Measurements from ENCODE around the gene MYO7A.

Gene MYO7A

DNA sequence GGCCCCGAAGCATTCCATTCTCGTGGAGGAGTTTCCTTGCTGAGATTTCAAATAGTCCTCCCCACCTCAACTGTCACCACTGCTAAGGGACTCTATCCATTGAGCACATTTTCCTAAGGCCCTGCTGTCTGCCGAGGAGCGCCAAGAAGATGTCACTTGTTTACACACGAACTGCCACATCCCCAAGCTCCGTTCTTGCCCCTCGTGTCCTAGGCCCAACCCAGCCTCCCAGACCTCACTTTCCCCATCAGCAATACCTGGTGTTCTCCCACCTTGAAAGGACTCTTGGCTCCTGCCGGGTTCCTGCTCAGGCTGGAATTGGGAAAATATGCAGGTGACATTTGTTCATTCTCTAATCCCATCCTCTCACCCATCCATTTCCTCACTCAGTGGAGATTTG lies 4.0 kb upstream of the MYO7A start:
- H2BK12ac ChIP-seq (ENCODE audit: low read length in 2 of 2), result no peak overlapping the region
- peaks cover 49 to 60% of the 10 kb centered on the region in 2 experiments for H3K36me3 ChIP-seq (ENCODE audit: control insufficient read depth in 1 of 2, insufficient read depth in 2 of 2, low read depth in 1 of 2, low read length in 2 of 2)
- H3K79me1 ChIP-seq (replicated peaks; ENCODE audit: low read length, poor library complexity, severe bottlenecking), result no peaks in the 10 kb centered on the region
- H2AK5ac ChIP-seq (ENCODE audit: low read length, severe bottlenecking), result no peak overlapping the region
- H2BK5ac ChIP-seq (ENCODE audit: low read depth, low read length, poor library complexity, severe bottlenecking), result no peak overlapping the region
- H4K8ac ChIP-seq (ENCODE audit: low read length), result no peak overlapping the region
- WGBS, result 91% methylated on average over 8 of the region's 8 CpGs
- no peak overlapping the region for H3K4ac ChIP-seq (ENCODE audit: low read depth in 1 of 2, low read length in 2 of 2)
- H3K4me1 ChIP-seq (ENCODE audit: control insufficient read depth, insufficient read depth, low read depth, low read length), result peaks cover 19% of the 10 kb centered on the region
- H3K4me3 ChIP-seq (ENCODE audit: insufficient read depth in 1 of 2, low read depth in 1 of 2, low read length in 2 of 2), result no peak overlapping the region
- H3K23ac ChIP-seq (ENCODE audit: low read length in 2 of 2), result no peak overlapping the region
- no peak overlapping the region for H4K91ac ChIP-seq (ENCODE audit: low read length)
- H2BK120ac ChIP-seq (ENCODE audit: low read depth, low read length), result no peak overlapping the region
- no peak overlapping the region for H3K18ac ChIP-seq (ENCODE audit: low read depth in 1 of 2, low read length in 2 of 2)
- H2BK15ac ChIP-seq (ENCODE audit: low read depth, poor library complexity, severe bottlenecking), result no peak overlapping the region
- no peak for DNase-seq
- no peak overlapping the region for H3K9ac ChIP-seq (ENCODE audit: low read length)
- no peaks in the 10 kb centered on the region for H3K9me3 ChIP-seq (ENCODE audit: control insufficient read depth, low read length)
- H3K14ac ChIP-seq (ENCODE audit: low read length in 2 of 2), result no peak overlapping the region
- no peak overlapping the region for H3K4me2 ChIP-seq (ENCODE audit: low read length, poor library complexity, severe bottlenecking)
- H2AFZ ChIP-seq (ENCODE audit: low read depth, low read length), result no peak overlapping the region
- no peaks in the 10 kb centered on the region for H3K27me3 ChIP-seq (ENCODE audit: control insufficient read depth in 1 of 2, insufficient read depth in 1 of 2, low read length in 2 of 2)
- H3K27ac ChIP-seq (ENCODE audit: low read length, poor library complexity, severe bottlenecking), result no peak overlapping the region

DNA sequence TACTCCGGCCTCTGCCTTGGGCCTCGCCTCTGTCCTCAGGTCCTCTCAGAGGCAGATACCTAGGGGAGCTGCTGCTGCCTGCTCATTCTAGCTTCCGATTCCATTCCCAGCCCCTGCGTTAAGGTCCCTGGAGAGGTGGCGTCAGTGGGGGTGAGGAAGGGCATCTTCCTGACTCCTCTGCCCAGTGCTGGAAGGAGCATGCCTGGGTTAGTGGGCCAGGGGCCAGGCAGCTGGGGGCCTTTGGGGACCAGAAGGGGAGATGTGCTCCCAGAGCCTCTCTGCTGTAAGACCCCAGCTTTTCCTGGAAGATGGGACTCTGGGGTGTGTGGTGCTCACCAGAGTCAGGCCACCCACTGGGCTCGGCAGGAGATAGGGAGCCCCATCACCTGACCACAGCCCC lies 3.6 kb upstream of the MYO7A start:
- 93% methylated on average over 6 of the region's 6 CpGs for WGBS
- Histone ChIP-seq H3K4ac (ENCODE audit: low read depth in 1 of 2, low read length in 2 of 2) (no peak overlapping the region), H3K4me1 (ENCODE audit: control insufficient read depth, insufficient read depth, low read depth, low read length) (peaks cover 19% of the 10 kb centered on the region), H2BK5ac (ENCODE audit: low read depth, low read length, poor library complexity, severe bottlenecking) (no peak overlapping the region), H3K4me3 (ENCODE audit: insufficient read depth in 1 of 2, low read depth in 1 of 2, low read length in 2 of 2) (no peak overlapping the region), H3K4me2 (ENCODE audit: low read length, poor library complexity, severe bottlenecking) (no peak overlapping the region), H3K79me1 (replicated peaks; ENCODE audit: low read length, poor library complexity, severe bottlenecking) (no peaks in the 10 kb centered on the region), H3K9ac (ENCODE audit: low read length) (no peak overlapping the region), H2BK12ac (ENCODE audit: low read length in 2 of 2) (no peak overlapping the region), H2AFZ (ENCODE audit: low read depth, low read length) (no peak overlapping the region), H3K18ac (ENCODE audit: low read depth in 1 of 2, low read length in 2 of 2) (no peak overlapping the region), H3K23ac (ENCODE audit: low read length in 2 of 2) (no peak overlapping the region), H3K27me3 (ENCODE audit: control insufficient read depth in 1 of 2, insufficient read depth in 1 of 2, low read length in 2 of 2) (no peaks in the 10 kb centered on the region), H3K36me3 (ENCODE audit: control insufficient read depth in 1 of 2, insufficient read depth in 2 of 2, low read depth in 1 of 2, low read length in 2 of 2) (peaks cover 44 to 56% of the 10 kb centered on the region in 2 experiments), H3K9me3 (ENCODE audit: control insufficient read depth, low read length) (no peaks in the 10 kb centered on the region), H3K14ac (ENCODE audit: low read length in 2 of 2) (no peak overlapping the region), H2AK5ac (ENCODE audit: low read length, severe bottlenecking) (no peak overlapping the region), H3K27ac (ENCODE audit: low read length, poor library complexity, severe bottlenecking) (no peak overlapping the region), H2BK15ac (ENCODE audit: low read depth, poor library complexity, severe bottlenecking) (no peak overlapping the region), H4K8ac (ENCODE audit: low read length) (no peak overlapping the region), H4K91ac (ENCODE audit: low read length) (no peak overlapping the region), H2BK120ac (ENCODE audit: low read depth, low read length) (no peak overlapping the region)
- no peak for DNase-seq

DNA sequence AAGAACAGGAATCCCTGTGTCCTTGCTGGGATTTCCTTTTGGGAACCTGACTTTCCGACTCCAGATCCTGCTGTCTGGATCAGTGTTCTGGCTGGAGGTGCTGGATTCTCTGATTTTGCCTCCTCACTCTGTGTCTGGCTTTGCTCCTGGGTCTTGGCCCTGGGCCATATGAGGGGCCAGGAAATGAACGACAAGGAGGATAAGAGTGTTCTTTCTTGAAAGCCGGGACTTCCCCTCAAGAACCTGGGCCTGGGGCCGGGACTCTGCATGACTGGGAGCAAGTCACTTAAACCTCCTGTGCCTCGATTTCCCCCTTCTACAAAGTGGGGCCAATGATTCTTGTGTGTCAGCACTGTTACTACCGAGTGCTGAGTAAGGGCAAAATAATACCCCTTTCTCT lies 2.9 kb upstream of the MYO7A start:
- no peaks in the 10 kb centered on the region for H3K27me3 ChIP-seq (ENCODE audit: control insufficient read depth in 1 of 2, insufficient read depth in 1 of 2, low read length in 2 of 2)

DNA sequence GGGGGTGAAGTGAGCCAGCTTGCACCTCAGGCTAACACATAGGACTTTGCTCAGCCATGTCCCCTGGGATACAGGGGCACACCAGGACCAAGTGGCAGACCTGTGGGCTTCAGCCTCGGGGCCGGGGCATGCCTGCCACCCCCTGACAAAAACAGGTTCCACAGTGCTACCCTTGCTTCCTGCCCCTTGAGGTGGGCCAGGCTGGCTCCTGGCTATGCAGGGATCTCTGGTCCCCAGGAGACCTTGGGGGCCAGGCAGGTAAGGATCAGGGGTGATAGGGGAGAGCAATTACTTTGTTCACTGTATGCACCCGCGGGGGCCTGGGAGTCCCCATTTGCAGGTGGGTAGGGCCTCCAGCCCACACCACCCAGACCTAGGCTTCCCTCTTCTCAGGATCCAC lies 2.4 kb upstream of the MYO7A start:
- Histone ChIP-seq H3K18ac (ENCODE audit: low read depth in 1 of 2, low read length in 2 of 2) (no peak overlapping the region), H2BK15ac (ENCODE audit: low read depth, poor library complexity, severe bottlenecking) (no peak overlapping the region), H2AK5ac (ENCODE audit: low read length, severe bottlenecking) (no peak overlapping the region), H2BK5ac (ENCODE audit: low read depth, low read length, poor library complexity, severe bottlenecking) (no peak overlapping the region), H4K91ac (ENCODE audit: low read length) (no peak overlapping the region), H4K8ac (ENCODE audit: low read length) (no peak overlapping the region), H3K36me3 (ENCODE audit: control insufficient read depth in 1 of 2, insufficient read depth in 2 of 2, low read depth in 1 of 2, low read length in 2 of 2) (peaks cover 37 to 44% of the 10 kb centered on the region in 2 experiments), H3K23ac (ENCODE audit: low read length in 2 of 2) (no peak overlapping the region), H3K4me2 (ENCODE audit: low read length, poor library complexity, severe bottlenecking) (no peak overlapping the region), H3K4ac (ENCODE audit: low read depth in 1 of 2, low read length in 2 of 2) (no peak overlapping the region), H2AFZ (ENCODE audit: low read depth, low read length) (no peak overlapping the region), H3K9me3 (ENCODE audit: control insufficient read depth, low read length) (no peaks in the 10 kb centered on the region), H3K79me1 (replicated peaks; ENCODE audit: low read length, poor library complexity, severe bottlenecking) (no peaks in the 10 kb centered on the region), H3K4me3 (ENCODE audit: insufficient read depth in 1 of 2, low read depth in 1 of 2, low read length in 2 of 2) (no peak overlapping the region), H2BK12ac (ENCODE audit: low read length in 2 of 2) (no peak overlapping the region), H3K14ac (ENCODE audit: low read length in 2 of 2) (no peak overlapping the region), H3K9ac (ENCODE audit: low read length) (no peak overlapping the region), H3K27ac (ENCODE audit: low read length, poor library complexity, severe bottlenecking) (no peak overlapping the region), H2BK120ac (ENCODE audit: low read depth, low read length) (no peak overlapping the region), H3K4me1 (ENCODE audit: control insufficient read depth, insufficient read depth, low read depth, low read length) (peaks cover 21% of the 10 kb centered on the region), H3K27me3 (ENCODE audit: control insufficient read depth in 1 of 2, insufficient read depth in 1 of 2, low read length in 2 of 2) (no peaks in the 10 kb centered on the region)
- 69% methylated on average over 4 of the region's 4 CpGs for WGBS
- no peak for DNase-seq

More for the DNA sequence above, 2.9 kb upstream of the MYO7A start:
- WGBS, result 59% methylated on average over 5 of the region's 6 CpGs
- H2BK12ac ChIP-seq (ENCODE audit: low read length in 2 of 2), result no peak overlapping the region
- DNase-seq, result no peak
- no peak overlapping the region for H3K4me3 ChIP-seq (ENCODE audit: insufficient read depth in 1 of 2, low read depth in 1 of 2, low read length in 2 of 2)
- peaks cover 41 to 49% of the 10 kb centered on the region in 2 experiments for H3K36me3 ChIP-seq (ENCODE audit: control insufficient read depth in 1 of 2, insufficient read depth in 2 of 2, low read depth in 1 of 2, low read length in 2 of 2)
- H2AFZ ChIP-seq (ENCODE audit: low read depth, low read length), result no peak overlapping the region
- H2AK5ac ChIP-seq (ENCODE audit: low read length, severe bottlenecking), result no peak overlapping the region
- H4K8ac ChIP-seq (ENCODE audit: low read length), result no peak overlapping the region
- no peak overlapping the region for H2BK120ac ChIP-seq (ENCODE audit: low read depth, low read length)
- no peak overlapping the region for H4K91ac ChIP-seq (ENCODE audit: low read length)
- H3K14ac ChIP-seq (ENCODE audit: low read length in 2 of 2), result no peak overlapping the region
- H3K23ac ChIP-seq (ENCODE audit: low read length in 2 of 2), result no peak overlapping the region
- H3K4me2 ChIP-seq (ENCODE audit: low read length, poor library complexity, severe bottlenecking), result no peak overlapping the region
- no peak overlapping the region for H2BK15ac ChIP-seq (ENCODE audit: low read depth, poor library complexity, severe bottlenecking)
- no peak overlapping the region for H3K27ac ChIP-seq (ENCODE audit: low read length, poor library complexity, severe bottlenecking)
- H3K4me1 ChIP-seq (ENCODE audit: control insufficient read depth, insufficient read depth, low read depth, low read length), result peaks cover 19% of the 10 kb centered on the region
- H3K9ac ChIP-seq (ENCODE audit: low read length), result no peak overlapping the region
- H3K9me3 ChIP-seq (ENCODE audit: control insufficient read depth, low read length), result no peaks in the 10 kb centered on the region
- H3K4ac ChIP-seq (ENCODE audit: low read depth in 1 of 2, low read length in 2 of 2), result no peak overlapping the region
- no peaks in the 10 kb centered on the region for H3K79me1 ChIP-seq (replicated peaks; ENCODE audit: low read length, poor library complexity, severe bottlenecking)
- no peak overlapping the region for H2BK5ac ChIP-seq (ENCODE audit: low read depth, low read length, poor library complexity, severe bottlenecking)
- no peak overlapping the region for H3K18ac ChIP-seq (ENCODE audit: low read depth in 1 of 2, low read length in 2 of 2)

All from mesenchymal stem cell (in vitro differentiated cells and primary cell).